ENCODE data around the gene CEP126. TPM values are rescaled to one million over a fixed set of nuclear protein-coding genes. Genes with fewer than 3 reads are reported as not detected.

Gene CEP126
- total and polyA plus RNA-seq, 4 donors: 1.7 to 12.5 (median 7.5) TPM

- Histone ChIP-seq H3K4me1 (ENCODE audit: control insufficient read depth in 5 of 5, insufficient read depth in 5 of 5, low read length in 5 of 5) (no peaks in the 10 kb centered on the region), H3K9me3 (ENCODE audit: control insufficient read depth in 4 of 4, insufficient read depth in 3 of 4, low read length in 3 of 4) (no peaks in the 10 kb centered on the region), H3K36me3 (ENCODE audit: control insufficient read depth in 4 of 4, insufficient read depth in 4 of 4, low read length in 4 of 4) (peaks cover 0 to 4% (median 0%) of the 10 kb centered on the region in 4 donors), H3K9ac (ENCODE audit: insufficient read depth in 1 of 2, low read length in 2 of 2) (no peak overlapping the region), H3K4me3 (no peak overlapping the region), H3K27me3 (ENCODE audit: control insufficient read depth in 3 of 3, insufficient read depth in 3 of 3, low read length in 2 of 3) (no peaks in the 10 kb centered on the region), H3K27ac (ENCODE audit: low read depth in 1 of 2, low read length in 1 of 2) (no peak overlapping the region)
- ATAC-seq (ENCODE audit: insufficient read depth, low FRiP score): no peak
- 72 to 86% methylated on average over 1 of the region's 1 CpG for WGBS, 2 donors
- no peak for TF ChIP-seq CTCF (IDR thresholded peaks at IDR 0.05; ENCODE audit: control extremely low read depth, extremely low read depth)
- no peak for DNase-seq
These were observed 34.9 kb downstream of the CEP126 start for GRCh38 chr11:101949680-101950220.

- 90 to 93% methylated on average over 3 of the region's 3 CpGs for WGBS, 2 donors
- TF ChIP-seq CTCF (IDR thresholded peaks at IDR 0.05; ENCODE audit: control extremely low read depth, extremely low read depth): no peak
These were observed 40.5 kb downstream of the CEP126 start for GRCh38 chr11:101955278-101955677.

GRCh38 chr11:101955701-101956100 is 40.9 kb downstream of the CEP126 start:
- 86 to 88% methylated on average over 5 of the region's 5 CpGs for WGBS, 2 donors
- H3K4me1 ChIP-seq (ENCODE audit: control insufficient read depth in 5 of 5, insufficient read depth in 5 of 5, low read length in 5 of 5): no peaks in the 10 kb centered on the region

More at GRCh38 chr11:101955278-101955677, 40.5 kb downstream of the CEP126 start:
- no peaks in the 10 kb centered on the region for H3K27me3 ChIP-seq (ENCODE audit: control insufficient read depth in 3 of 3, insufficient read depth in 3 of 3, low read length in 2 of 3)
- H3K9ac ChIP-seq (ENCODE audit: insufficient read depth in 1 of 2, low read length in 2 of 2): no peak overlapping the region
- no peaks in the 10 kb centered on the region for H3K9me3 ChIP-seq (ENCODE audit: control insufficient read depth in 4 of 4, insufficient read depth in 3 of 4, low read length in 3 of 4)
- H3K27ac ChIP-seq (ENCODE audit: low read depth in 1 of 2, low read length in 1 of 2): no peak overlapping the region
- ATAC-seq (ENCODE audit: insufficient read depth, low FRiP score): no peak
- H3K4me1 ChIP-seq (ENCODE audit: control insufficient read depth in 5 of 5, insufficient read depth in 5 of 5, low read length in 5 of 5): no peaks in the 10 kb centered on the region
- H3K4me3 ChIP-seq: no peak overlapping the region
- peaks cover 0 to 6% (median 2%) of the 10 kb centered on the region in 4 donors for H3K36me3 ChIP-seq (ENCODE audit: control insufficient read depth in 4 of 4, insufficient read depth in 4 of 4, low read length in 4 of 4)
- no peak for DNase-seq

More at GRCh38 chr11:101955701-101956100, 40.9 kb downstream of the CEP126 start:
- H3K27me3 ChIP-seq (ENCODE audit: control insufficient read depth in 3 of 3, insufficient read depth in 3 of 3, low read length in 2 of 3): no peaks in the 10 kb centered on the region
- TF ChIP-seq CTCF (IDR thresholded peaks at IDR 0.05; ENCODE audit: control extremely low read depth, extremely low read depth): no peak
- DNase-seq (no peak), ATAC-seq (ENCODE audit: insufficient read depth, low FRiP score) (no peak)
- no peak overlapping the region for H3K27ac ChIP-seq (ENCODE audit: low read depth in 1 of 2, low read length in 1 of 2)
- H3K36me3 ChIP-seq (ENCODE audit: control insufficient read depth in 4 of 4, insufficient read depth in 4 of 4, low read length in 4 of 4): peaks cover 0 to 6% (median 1%) of the 10 kb centered on the region in 4 donors
- H3K9me3 ChIP-seq (ENCODE audit: control insufficient read depth in 4 of 4, insufficient read depth in 3 of 4, low read length in 3 of 4): no peaks in the 10 kb centered on the region
- H3K9ac ChIP-seq (ENCODE audit: insufficient read depth in 1 of 2, low read length in 2 of 2): no peak overlapping the region
- no peak overlapping the region for H3K4me3 ChIP-seq

All from lung (tissue), 12 donors.